HepG2 (cell line): ENCODE measurements around the gene CUL9. TPM values are rescaled to one million over a fixed set of nuclear protein-coding genes. Genes with fewer than 3 reads are reported as not detected.

Experiments
- ARID3A ChIP-seq: IDR thresholded peaks from 2 replicates; pipeline ENCODE4 v1.6.1; 2012; ENCODE audit warnings: low read depth, low read length, improper control_type of control experiment
- GFI1 ChIP-seq: sonication (generic); formaldehyde crosslinking; IDR thresholded peaks from 2 replicates; pipeline ENCODE4 v1.5.0; 2020; ENCODE audit warnings: missing genetic modification reagents, mild to moderate bottlenecking, borderline replicate concordance
- GPN1 ChIP-seq: sonication (generic); formaldehyde crosslinking; IDR thresholded peaks from 2 replicates; pipeline ENCODE4 v1.5.1; 2020; ENCODE audit warnings: missing genetic modification reagents, borderline replicate concordance
- HCFC1 ChIP-seq: fragments of 150-350 bp; IDR thresholded peaks from 2 replicates; pipeline ENCODE4 v1.6.1; 2014; ENCODE audit warnings: low read depth, low read length
- MEF2D ChIP-seq: sonication (generic); formaldehyde crosslinking; IDR thresholded peaks from 2 replicates; pipeline ENCODE4 v1.5.1; 2020; ENCODE audit warnings: mild to moderate bottlenecking, missing genetic modification reagents
- MEIS1 ChIP-seq: sonication (generic); formaldehyde crosslinking; IDR thresholded peaks from 2 replicates; pipeline ENCODE4 v1.9.0; 2021; ENCODE audit warnings: mild to moderate bottlenecking, missing genetic modification reagents, moderate library complexity, borderline replicate concordance
- NFE2 ChIP-seq: sonication (generic); formaldehyde crosslinking; IDR thresholded peaks from 2 replicates; pipeline ENCODE4 v1.4.0; 2020; ENCODE audit warnings: missing genetic modification reagents
- RELA ChIP-seq: sonication (generic); formaldehyde crosslinking; IDR thresholded peaks from 2 replicates; pipeline ENCODE4 v1.4.0; 2020; ENCODE audit warnings: missing genetic modification reagents
- ZNF317 ChIP-seq: sonication (generic); formaldehyde crosslinking; IDR thresholded peaks from 2 replicates; pipeline ENCODE4 v1.5.0; 2020; ENCODE audit warnings: mild to moderate bottlenecking, missing genetic modification reagents
- ZNF614 ChIP-seq: IDR thresholded peaks from 2 replicates; pipeline ENCODE4 v1.6.1; 2018; ENCODE audit warnings: missing biosample characterization, missing genetic modification reagents, inconsistent platforms, borderline replicate concordance
- ZNF678 ChIP-seq: sonication (generic); formaldehyde crosslinking; IDR thresholded peaks from 2 replicates; pipeline ENCODE4 v1.4.0; 2020; ENCODE audit warnings: mild to moderate bottlenecking, missing genetic modification reagents
- ZNF710 ChIP-seq: sonication (generic); formaldehyde crosslinking; IDR thresholded peaks from 2 replicates; pipeline ENCODE4 v1.5.0; 2020; ENCODE audit warnings: mild to moderate bottlenecking, missing genetic modification reagents, borderline replicate concordance
- ZNF776 ChIP-seq: sonication (generic); formaldehyde crosslinking; IDR thresholded peaks from 2 replicates; pipeline ENCODE4 v1.4.0; 2020; ENCODE audit warnings: mild to moderate bottlenecking, missing genetic modification reagents
- ZNF788 ChIP-seq: sonication (generic); formaldehyde crosslinking; IDR thresholded peaks from 2 replicates; pipeline ENCODE4 v1.5.0; 2020; ENCODE audit warnings: mild to moderate bottlenecking, missing genetic modification reagents, borderline replicate concordance
- ZSCAN20 ChIP-seq: sonication (generic); formaldehyde crosslinking; IDR thresholded peaks from 2 replicates; pipeline ENCODE4 v1.4.0; 2020; ENCODE audit warnings: missing genetic modification reagents, mild to moderate bottlenecking, borderline replicate concordance
- polyA plus RNA-seq, 8 experiments: library from polyadenylated mRNA; depleted of rRNA in 3 of 8; stranded (reverse) in 7 of 8; unstranded in 1 of 8; fragments of >200 nt; fragmentation: Illumina TruSeq in 4 of 8; extraction: Trizol in 4 of 8; gene quantifications; 2 replicates each; pipeline versions ENCODE4 v1.2.1 to v1.2.3, GENCODE V29; 2011 to 2016; ENCODE audit warnings: low read depth in 4 of 8, missing spikeins in 1 of 8, mixed read lengths in 1 of 8; ENCODE audit not compliant: insufficient read depth in 1 of 8
- total RNA-seq, 5 experiments: library from RNA; depleted of rRNA; stranded (reverse); fragments of >200 nt; fragmentation: Illumina TruSeq; extraction: Trizol; gene quantifications; 2 replicates each; pipeline ENCODE4 v1.2.3, GENCODE V29; 2016; ENCODE audit warnings: low read depth in 1 of 5
- TF ChIP-seq, protein P1 (sequence below): sonication (generic); formaldehyde crosslinking; IDR thresholded peaks from 2 replicates; pipeline ENCODE4 v1.9.0; 2021; ENCODE audit warnings: mild to moderate bottlenecking, missing genetic modification reagents
- TF ChIP-seq, protein P2 (sequence below): sonication (generic); formaldehyde crosslinking; IDR thresholded peaks from 2 replicates; pipeline ENCODE4 v1.5.0; 2020; ENCODE audit warnings: missing genetic modification reagents
- TF ChIP-seq, protein P3 (sequence below): sonication (generic); formaldehyde crosslinking; IDR thresholded peaks from 2 replicates; pipeline ENCODE4 v1.9.0; 2021; ENCODE audit warnings: missing genetic modification reagents, mild to moderate bottlenecking, borderline replicate concordance

CUL9 gene
- total and polyA plus RNA-seq, 2 of the 13 experiments (the other 11 are each of a cell fraction or from before 2014, with no cell fraction given): 11.4 to 13.7 TPM

- TF ChIP-seq ZNF710: no peak
- no peak for TF ChIP-seq ARID3A
- no peak for TF ChIP-seq NFE2
- no peak for TF ChIP-seq MEIS1 (CRISPR knock-in tag)
- no peak for TF ChIP-seq GFI1
- TF ChIP-seq, protein P1, sequence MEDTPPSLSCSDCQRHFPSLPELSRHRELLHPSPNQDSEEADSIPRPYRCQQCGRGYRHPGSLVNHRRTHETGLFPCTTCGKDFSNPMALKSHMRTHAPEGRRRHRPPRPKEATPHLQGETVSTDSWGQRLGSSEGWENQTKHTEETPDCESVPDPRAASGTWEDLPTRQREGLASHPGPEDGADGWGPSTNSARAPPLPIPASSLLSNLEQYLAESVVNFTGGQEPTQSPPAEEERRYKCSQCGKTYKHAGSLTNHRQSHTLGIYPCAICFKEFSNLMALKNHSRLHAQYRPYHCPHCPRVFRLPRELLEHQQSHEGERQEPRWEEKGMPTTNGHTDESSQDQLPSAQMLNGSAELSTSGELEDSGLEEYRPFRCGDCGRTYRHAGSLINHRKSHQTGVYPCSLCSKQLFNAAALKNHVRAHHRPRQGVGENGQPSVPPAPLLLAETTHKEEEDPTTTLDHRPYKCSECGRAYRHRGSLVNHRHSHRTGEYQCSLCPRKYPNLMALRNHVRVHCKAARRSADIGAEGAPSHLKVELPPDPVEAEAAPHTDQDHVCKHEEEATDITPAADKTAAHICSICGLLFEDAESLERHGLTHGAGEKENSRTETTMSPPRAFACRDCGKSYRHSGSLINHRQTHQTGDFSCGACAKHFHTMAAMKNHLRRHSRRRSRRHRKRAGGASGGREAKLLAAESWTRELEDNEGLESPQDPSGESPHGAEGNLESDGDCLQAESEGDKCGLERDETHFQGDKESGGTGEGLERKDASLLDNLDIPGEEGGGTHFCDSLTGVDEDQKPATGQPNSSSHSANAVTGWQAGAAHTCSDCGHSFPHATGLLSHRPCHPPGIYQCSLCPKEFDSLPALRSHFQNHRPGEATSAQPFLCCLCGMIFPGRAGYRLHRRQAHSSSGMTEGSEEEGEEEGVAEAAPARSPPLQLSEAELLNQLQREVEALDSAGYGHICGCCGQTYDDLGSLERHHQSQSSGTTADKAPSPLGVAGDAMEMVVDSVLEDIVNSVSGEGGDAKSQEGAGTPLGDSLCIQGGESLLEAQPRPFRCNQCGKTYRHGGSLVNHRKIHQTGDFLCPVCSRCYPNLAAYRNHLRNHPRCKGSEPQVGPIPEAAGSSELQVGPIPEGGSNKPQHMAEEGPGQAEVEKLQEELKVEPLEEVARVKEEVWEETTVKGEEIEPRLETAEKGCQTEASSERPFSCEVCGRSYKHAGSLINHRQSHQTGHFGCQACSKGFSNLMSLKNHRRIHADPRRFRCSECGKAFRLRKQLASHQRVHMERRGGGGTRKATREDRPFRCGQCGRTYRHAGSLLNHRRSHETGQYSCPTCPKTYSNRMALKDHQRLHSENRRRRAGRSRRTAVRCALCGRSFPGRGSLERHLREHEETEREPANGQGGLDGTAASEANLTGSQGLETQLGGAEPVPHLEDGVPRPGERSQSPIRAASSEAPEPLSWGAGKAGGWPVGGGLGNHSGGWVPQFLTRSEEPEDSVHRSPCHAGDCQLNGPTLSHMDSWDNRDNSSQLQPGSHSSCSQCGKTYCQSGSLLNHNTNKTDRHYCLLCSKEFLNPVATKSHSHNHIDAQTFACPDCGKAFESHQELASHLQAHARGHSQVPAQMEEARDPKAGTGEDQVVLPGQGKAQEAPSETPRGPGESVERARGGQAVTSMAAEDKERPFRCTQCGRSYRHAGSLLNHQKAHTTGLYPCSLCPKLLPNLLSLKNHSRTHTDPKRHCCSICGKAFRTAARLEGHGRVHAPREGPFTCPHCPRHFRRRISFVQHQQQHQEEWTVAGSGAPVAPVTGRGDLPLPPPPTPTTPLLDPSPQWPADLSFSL: no peak
- TF ChIP-seq ZSCAN20 (CRISPR knock-in tag): 0 out of 2 replicates have a peak, but pooled peaks have one; percentile 15
- TF ChIP-seq ZNF788: no peak
- TF ChIP-seq, protein P2, sequence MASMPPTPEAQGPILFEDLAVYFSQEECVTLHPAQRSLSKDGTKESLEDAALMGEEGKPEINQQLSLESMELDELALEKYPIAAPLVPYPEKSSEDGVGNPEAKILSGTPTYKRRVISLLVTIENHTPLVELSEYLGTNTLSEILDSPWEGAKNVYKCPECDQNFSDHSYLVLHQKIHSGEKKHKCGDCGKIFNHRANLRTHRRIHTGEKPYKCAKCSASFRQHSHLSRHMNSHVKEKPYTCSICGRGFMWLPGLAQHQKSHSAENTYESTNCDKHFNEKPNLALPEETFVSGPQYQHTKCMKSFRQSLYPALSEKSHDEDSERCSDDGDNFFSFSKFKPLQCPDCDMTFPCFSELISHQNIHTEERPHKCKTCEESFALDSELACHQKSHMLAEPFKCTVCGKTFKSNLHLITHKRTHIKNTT: no peak
- no peak for TF ChIP-seq HCFC1
- no peak for TF ChIP-seq RELA
- no peak for TF ChIP-seq GPN1 (CRISPR knock-in tag)
- no peak for TF ChIP-seq ZNF776 (CRISPR knock-in tag)
- no peak for TF ChIP-seq ZNF678 (CRISPR knock-in tag)
- TF ChIP-seq ZNF614 (CRISPR knock-in tag): no peak
- TF ChIP-seq ZNF317 (CRISPR knock-in tag): no peak
- TF ChIP-seq, protein P3, sequence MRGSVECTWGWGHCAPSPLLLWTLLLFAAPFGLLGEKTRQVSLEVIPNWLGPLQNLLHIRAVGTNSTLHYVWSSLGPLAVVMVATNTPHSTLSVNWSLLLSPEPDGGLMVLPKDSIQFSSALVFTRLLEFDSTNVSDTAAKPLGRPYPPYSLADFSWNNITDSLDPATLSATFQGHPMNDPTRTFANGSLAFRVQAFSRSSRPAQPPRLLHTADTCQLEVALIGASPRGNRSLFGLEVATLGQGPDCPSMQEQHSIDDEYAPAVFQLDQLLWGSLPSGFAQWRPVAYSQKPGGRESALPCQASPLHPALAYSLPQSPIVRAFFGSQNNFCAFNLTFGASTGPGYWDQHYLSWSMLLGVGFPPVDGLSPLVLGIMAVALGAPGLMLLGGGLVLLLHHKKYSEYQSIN: no peak; the same call in 1 of the 2 replicates
- TF ChIP-seq MEF2D (CRISPR knock-in tag): no peak
Observed at GRCh38 chr6:43181621-43181941, 415 bp upstream of the CUL9 start (continued).
